ENCODE measurements around the gene FRMD3.

GRCh38 chr9:83342731-83343130 lies 195.5 kb downstream of the FRMD3 start:
- TF ChIP-seq, protein P1, sequence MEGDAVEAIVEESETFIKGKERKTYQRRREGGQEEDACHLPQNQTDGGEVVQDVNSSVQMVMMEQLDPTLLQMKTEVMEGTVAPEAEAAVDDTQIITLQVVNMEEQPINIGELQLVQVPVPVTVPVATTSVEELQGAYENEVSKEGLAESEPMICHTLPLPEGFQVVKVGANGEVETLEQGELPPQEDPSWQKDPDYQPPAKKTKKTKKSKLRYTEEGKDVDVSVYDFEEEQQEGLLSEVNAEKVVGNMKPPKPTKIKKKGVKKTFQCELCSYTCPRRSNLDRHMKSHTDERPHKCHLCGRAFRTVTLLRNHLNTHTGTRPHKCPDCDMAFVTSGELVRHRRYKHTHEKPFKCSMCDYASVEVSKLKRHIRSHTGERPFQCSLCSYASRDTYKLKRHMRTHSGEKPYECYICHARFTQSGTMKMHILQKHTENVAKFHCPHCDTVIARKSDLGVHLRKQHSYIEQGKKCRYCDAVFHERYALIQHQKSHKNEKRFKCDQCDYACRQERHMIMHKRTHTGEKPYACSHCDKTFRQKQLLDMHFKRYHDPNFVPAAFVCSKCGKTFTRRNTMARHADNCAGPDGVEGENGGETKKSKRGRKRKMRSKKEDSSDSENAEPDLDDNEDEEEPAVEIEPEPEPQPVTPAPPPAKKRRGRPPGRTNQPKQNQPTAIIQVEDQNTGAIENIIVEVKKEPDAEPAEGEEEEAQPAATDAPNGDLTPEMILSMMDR (IDR thresholded peaks at IDR 0.05): no peak
- no peak for TF ChIP-seq POLR2A (IDR thresholded peaks at IDR 0.05)

All from body of pancreas (tissue), 4 donors.